ENCODE results near the gene ADRB2. TPM values are rescaled to one million over a fixed set of nuclear protein-coding genes. Genes with fewer than 3 reads are reported as not detected.
A peak's percentile ranks its signal among the peaks of the same experiment; 100 is the strongest.

The ADRB2 gene
- total RNA-seq, 6 experiments from 2014 or later, result 2.0 to 4.0 (median 3.7) TPM

- no peak overlapping the region for H3K4me3 Mint-ChIP-seq
- DNase-seq, result no peak
- no peak for TF ChIP-seq CTCF (IDR thresholded peaks at IDR 0.05)
- H3K27ac Mint-ChIP-seq, result no peak overlapping the region
- no peaks in the 10 kb centered on the region; the same call in 1 of the 2 replicates for H3K36me3 Mint-ChIP-seq (ENCODE audit: low read depth)
- peaks cover 2% of the 10 kb centered on the region; the same call in 1 of the 2 replicates for H3K27me3 Mint-ChIP-seq (ENCODE audit: insufficient read depth)
- peaks cover 31% of the 10 kb centered on the region for H3K4me1 Mint-ChIP-seq (ENCODE audit: low read depth)
- H3K9me3 Mint-ChIP-seq, result no peaks in the 10 kb centered on the region
Observed at GRCh38 chr5:148856424-148856823, 30.0 kb downstream of the ADRB2 start.

- H3K36me3 Mint-ChIP-seq (ENCODE audit: low read depth), result no peaks in the 10 kb centered on the region; the same call in 1 of the 2 replicates
Observed at GRCh38 chr5:148857474-148857873, 31.1 kb downstream of the ADRB2 start.

GRCh38 chr5:148858106-148858505 is 31.7 kb downstream of the ADRB2 start:
- DNase-seq, result peak; percentile 50
- Mint-ChIP-seq H3K36me3 (ENCODE audit: low read depth) (no peaks in the 10 kb centered on the region; the same call in 1 of the 2 replicates), H3K27me3 (ENCODE audit: insufficient read depth) (peaks cover 2% of the 10 kb centered on the region; the same call in 1 of the 2 replicates), H3K27ac (peak overlapping the region; percentile 45), H3K9me3 (no peaks in the 10 kb centered on the region), H3K4me3 (no peak overlapping the region; the same call in none of the 2 replicates), H3K4me1 (ENCODE audit: low read depth) (peaks cover 31% of the 10 kb centered on the region)
- TF ChIP-seq CTCF (IDR thresholded peaks at IDR 0.05), result no peak

More at GRCh38 chr5:148857474-148857873, 31.1 kb downstream of the ADRB2 start:
- Mint-ChIP-seq H3K27me3 (ENCODE audit: insufficient read depth) (peaks cover 2% of the 10 kb centered on the region; the same call in 1 of the 2 replicates), H3K9me3 (no peaks in the 10 kb centered on the region), H3K27ac (0 out of 2 replicates have a peak overlapping the region, but pooled peaks have one; percentile 45), H3K4me1 (ENCODE audit: low read depth) (peaks cover 31% of the 10 kb centered on the region), H3K4me3 (no peak overlapping the region)
- DNase-seq, result no peak
- no peak for TF ChIP-seq CTCF (IDR thresholded peaks at IDR 0.05)

GRCh38 chr5:148858547-148858946 is 32.1 kb downstream of the ADRB2 start:
- Mint-ChIP-seq H3K27ac (peak overlapping the region; percentile 45), H3K36me3 (ENCODE audit: low read depth) (no peaks in the 10 kb centered on the region; the same call in 1 of the 2 replicates), H3K4me1 (ENCODE audit: low read depth) (peaks cover 32% of the 10 kb centered on the region), H3K9me3 (no peaks in the 10 kb centered on the region), H3K4me3 (no peak overlapping the region; the same call in 1 of the 2 replicates), H3K27me3 (ENCODE audit: insufficient read depth) (peaks cover 2% of the 10 kb centered on the region; the same call in 1 of the 2 replicates)
- DNase-seq, result no peak
- no peak for TF ChIP-seq CTCF (IDR thresholded peaks at IDR 0.05)

GRCh38 chr5:148859703-148860102 is 33.3 kb downstream of the ADRB2 start:
- Mint-ChIP-seq H3K4me1 (ENCODE audit: low read depth) (peaks cover 44% of the 10 kb centered on the region), H3K27me3 (ENCODE audit: insufficient read depth) (peaks cover 2% of the 10 kb centered on the region), H3K4me3 (no peak overlapping the region), H3K36me3 (ENCODE audit: low read depth) (no peaks in the 10 kb centered on the region; the same call in 1 of the 2 replicates), H3K27ac (no peak overlapping the region), H3K9me3 (no peaks in the 10 kb centered on the region)
- no peak for DNase-seq
- no peak for TF ChIP-seq CTCF (IDR thresholded peaks at IDR 0.05)
